HUES64 (cell line): Measurements from ENCODE around the gene TTC19.
"Not testable (repeated sequence)": the region's sequence is repeated elsewhere in the genome, so short reads cannot be mapped to it uniquely, and the experiment has no call there.

Experiments used
- H3K27ac ChIP-seq: 2 replicates; pipeline ENCODE4 v1.7.0; 2013; ENCODE audit warnings: low read depth, low read length, inconsistent platforms
- H3K27me3 ChIP-seq: 2 replicates; pipeline ENCODE4 v1.6.1; 2013; ENCODE audit warnings: mild to moderate bottlenecking, low read length; ENCODE audit not compliant: insufficient read depth
- H3K36me3 ChIP-seq: 2 replicates; pipeline ENCODE4 v1.6.1; 2013; ENCODE audit warnings: mild to moderate bottlenecking, low read length; ENCODE audit not compliant: insufficient read depth
- H3K4me1 ChIP-seq: 2 replicates; pipeline ENCODE4 v1.6.1; 2013; ENCODE audit warnings: mild to moderate bottlenecking, low read length, moderate library complexity; ENCODE audit not compliant: insufficient read depth
- H3K4me3 ChIP-seq: 2 replicates; pipeline ENCODE4 v1.5.1; 2013; ENCODE audit warnings: mild to moderate bottlenecking, low read length, moderate library complexity
- H3K9ac ChIP-seq: 2 replicates; pipeline ENCODE4 v1.6.1; 2013; ENCODE audit warnings: mild to moderate bottlenecking, low read depth, low read length
- H3K9me3 ChIP-seq: 2 replicates; pipeline ENCODE4 v1.6.1; 2013; ENCODE audit warnings: low read depth, low read length; ENCODE audit not compliant: insufficient read depth
- WGBS: fragments of 150-250, 120-280 bp; methylation state at CpG from one replicate; pipeline ENCODE4 v1.1.7; 2013; ENCODE audit warnings: missing lambda C conversion rate; 5-methylcytosine and 5-hydroxymethylcytosine counted together

TTC19 gene

DNA sequence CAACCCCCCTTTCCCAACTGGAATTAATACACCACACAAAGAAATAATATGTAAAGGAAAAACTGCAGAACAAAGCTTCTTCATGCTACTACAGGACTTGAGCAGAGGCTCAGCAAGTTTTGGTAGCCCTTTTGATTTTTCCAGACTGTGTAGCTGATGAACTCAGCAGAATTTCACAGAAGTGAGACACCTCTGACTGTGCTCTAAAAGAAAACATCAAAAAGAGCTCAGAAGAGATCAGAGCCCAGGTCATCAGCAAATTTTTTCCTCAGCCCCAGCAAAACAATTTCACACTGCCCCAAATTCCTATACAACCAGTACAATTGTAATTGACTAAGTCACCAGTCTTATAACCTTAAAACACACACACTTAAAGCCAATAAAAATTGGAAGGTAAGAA is 38.0 kb downstream of the TTC19 start:
- H3K4me1 ChIP-seq, result no peaks in the 10 kb centered on the region; the same call in none of the 2 replicates
- H3K27me3 ChIP-seq, result no peaks in the 10 kb centered on the region
- no peak overlapping the region for H3K9ac ChIP-seq
- no peaks in the 10 kb centered on the region for H3K9me3 ChIP-seq
- 0 out of 2 replicates have a peak overlapping the region, but pooled peaks have one; percentile 18 for H3K27ac ChIP-seq
- H3K36me3 ChIP-seq, result peaks cover 91% of the 10 kb centered on the region
- H3K4me3 ChIP-seq, result no peak overlapping the region

DNA sequence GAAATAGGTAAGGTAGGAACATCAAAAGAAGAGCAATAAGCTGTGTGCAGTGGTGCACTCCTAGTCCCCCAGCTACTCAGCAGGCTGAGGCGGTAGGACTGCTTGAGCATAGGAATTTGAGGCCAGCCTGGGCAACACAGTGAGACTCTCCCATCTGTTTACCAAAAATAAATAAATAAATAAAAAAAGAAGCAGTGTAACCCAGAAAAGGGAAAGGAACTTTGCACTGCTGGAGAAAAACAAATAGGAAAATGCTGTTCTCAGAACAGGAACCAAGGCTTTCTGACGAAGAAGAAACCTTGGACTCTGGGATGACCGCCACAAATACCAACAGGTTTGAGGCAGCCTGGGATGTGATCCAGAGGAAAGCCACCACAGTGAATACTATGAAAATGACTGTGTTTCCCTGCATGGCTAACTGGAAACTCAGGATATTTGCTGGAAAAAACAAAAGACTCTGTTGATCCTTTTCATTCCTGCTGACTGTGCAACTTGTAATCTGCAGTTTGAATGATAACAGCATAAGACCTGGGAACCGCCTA is 41.2 kb downstream of the TTC19 start:
- peaks cover 83% of the 10 kb centered on the region for H3K36me3 ChIP-seq
- H3K27me3 ChIP-seq, result no peaks in the 10 kb centered on the region
- H3K9ac ChIP-seq, result no peak overlapping the region
- 94% methylated on average over 4 of the region's 4 CpGs for WGBS
- H3K4me3 ChIP-seq, result no peak overlapping the region
- no peaks in the 10 kb centered on the region for H3K9me3 ChIP-seq
- no peak overlapping the region for H3K27ac ChIP-seq
- peaks cover 12% of the 10 kb centered on the region for H3K4me1 ChIP-seq

DNA sequence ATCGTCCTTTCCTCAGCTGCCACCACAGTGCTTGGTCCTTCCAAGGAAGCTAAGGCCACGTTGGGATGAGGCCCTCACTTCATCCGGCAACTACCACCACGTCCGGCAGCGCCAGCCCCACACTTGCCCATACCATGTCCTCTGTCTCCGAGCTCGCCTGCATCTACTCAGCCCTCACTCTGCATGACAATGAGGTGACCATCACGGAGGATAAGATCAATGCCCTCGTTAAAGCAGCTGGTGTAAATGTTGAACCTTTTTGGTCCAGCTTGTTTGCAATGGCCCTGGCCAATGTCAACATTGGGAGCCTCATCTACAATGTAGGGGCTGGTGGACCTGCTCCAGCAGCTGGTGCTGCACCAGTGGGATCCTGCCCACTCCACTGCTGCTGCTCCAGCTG is 44.9 kb downstream of the TTC19 start:
- 76% methylated on average over 10 of the region's 10 CpGs for WGBS
- Histone ChIP-seq H3K36me3 (peaks cover 83% of the 10 kb centered on the region), H3K4me1 (peaks cover 12% of the 10 kb centered on the region), H3K27me3 (no peaks in the 10 kb centered on the region), H3K9ac (no peak overlapping the region), H3K9me3 (no peaks in the 10 kb centered on the region), H3K27ac (no peak overlapping the region), H3K4me3 (no peak overlapping the region)

DNA sequence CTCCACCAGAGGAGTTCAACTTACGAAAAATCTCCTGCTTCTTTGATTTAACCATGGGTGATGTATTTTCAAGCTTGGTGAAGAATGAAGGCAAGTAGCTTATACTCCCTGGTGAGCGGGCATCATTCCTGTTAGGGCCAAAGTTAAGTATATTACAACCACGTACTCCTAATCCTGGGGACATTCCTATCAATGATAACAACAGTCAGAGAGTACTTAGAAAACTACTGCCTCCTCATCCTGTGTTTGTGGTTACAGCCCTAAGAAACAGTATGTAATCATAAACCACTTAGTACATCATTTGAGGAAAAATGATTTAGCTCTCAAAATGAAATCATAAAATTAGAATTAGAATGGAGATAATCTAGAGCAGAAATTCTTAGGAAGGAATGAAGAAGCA is 47.3 kb downstream of the TTC19 start:
- H3K9ac ChIP-seq, result no peak overlapping the region
- no peak overlapping the region for H3K4me3 ChIP-seq
- H3K4me1 ChIP-seq, result peaks cover 12% of the 10 kb centered on the region
- H3K9me3 ChIP-seq, result no peaks in the 10 kb centered on the region
- H3K36me3 ChIP-seq, result peaks cover 70% of the 10 kb centered on the region
- 100% methylated on average over 2 of the region's 3 CpGs for WGBS
- H3K27ac ChIP-seq, result no peak overlapping the region
- no peaks in the 10 kb centered on the region for H3K27me3 ChIP-seq

DNA sequence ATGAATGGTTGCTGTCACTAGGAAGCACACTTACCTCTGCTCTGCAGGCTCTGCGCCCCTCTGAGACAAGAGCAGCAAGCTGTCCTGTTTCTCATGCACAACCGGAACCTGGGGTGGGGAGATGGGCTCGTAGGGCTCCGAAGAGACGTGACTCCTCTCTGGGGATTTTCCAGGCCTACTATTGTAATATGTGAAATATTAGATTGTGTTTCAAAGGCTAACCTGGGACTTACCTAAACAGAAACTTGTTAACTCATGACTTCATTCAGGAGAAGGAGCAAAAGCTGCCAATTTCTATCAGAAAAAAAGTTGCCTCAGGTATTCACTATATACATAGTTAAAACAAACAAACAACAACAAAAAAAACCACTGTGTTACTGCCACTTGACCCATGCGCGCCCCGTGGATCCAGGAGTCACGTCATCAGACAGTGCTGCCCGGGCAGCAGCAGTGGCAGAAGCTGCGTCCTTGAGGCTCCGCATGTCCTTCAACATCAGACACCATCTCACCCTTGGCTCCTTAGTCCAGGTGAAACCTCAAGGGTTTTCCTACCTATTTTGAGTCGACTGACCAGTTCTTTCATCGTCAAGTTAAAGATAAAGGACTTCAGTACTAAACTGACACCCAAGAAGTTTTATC is 49.3 kb downstream of the TTC19 start:
- 92% methylated on average over 14 of the region's 14 CpGs for WGBS
- H3K27ac ChIP-seq, result no peak overlapping the region
- no peaks in the 10 kb centered on the region for H3K9me3 ChIP-seq
- no peaks in the 10 kb centered on the region for H3K27me3 ChIP-seq
- peaks cover 55% of the 10 kb centered on the region for H3K36me3 ChIP-seq
- H3K9ac ChIP-seq, result no peak overlapping the region
- peaks cover 12% of the 10 kb centered on the region for H3K4me1 ChIP-seq
- H3K4me3 ChIP-seq, result no peak overlapping the region

DNA sequence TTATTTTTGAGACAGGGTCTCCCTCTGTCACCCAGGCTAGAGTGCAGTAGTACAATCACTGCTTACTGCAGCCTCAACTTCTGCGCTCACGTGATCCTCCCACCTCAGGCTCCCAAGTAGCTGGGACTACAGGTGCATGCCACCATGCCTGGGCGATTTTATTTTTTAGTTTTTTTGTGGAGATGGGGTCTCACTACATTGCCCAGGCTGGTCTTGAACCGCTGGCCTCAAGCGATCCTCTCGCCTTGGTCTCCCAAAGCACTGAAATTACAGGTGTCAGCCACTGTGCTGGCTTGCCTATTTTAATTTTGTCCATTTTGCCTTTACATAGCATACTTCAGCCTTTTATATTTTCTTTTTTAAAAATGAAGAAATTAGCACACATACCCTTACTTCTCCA is 51.2 kb downstream of the TTC19 start:
- WGBS, result 95% methylated on average over 6 of the region's 6 CpGs
- Histone ChIP-seq H3K27ac (no peak overlapping the region), H3K4me3 (no peak overlapping the region), H3K9me3 (no peaks in the 10 kb centered on the region), H3K4me1 (no peaks in the 10 kb centered on the region), H3K36me3 (peaks cover 58% of the 10 kb centered on the region), H3K27me3 (no peaks in the 10 kb centered on the region), H3K9ac (no peak overlapping the region)

DNA sequence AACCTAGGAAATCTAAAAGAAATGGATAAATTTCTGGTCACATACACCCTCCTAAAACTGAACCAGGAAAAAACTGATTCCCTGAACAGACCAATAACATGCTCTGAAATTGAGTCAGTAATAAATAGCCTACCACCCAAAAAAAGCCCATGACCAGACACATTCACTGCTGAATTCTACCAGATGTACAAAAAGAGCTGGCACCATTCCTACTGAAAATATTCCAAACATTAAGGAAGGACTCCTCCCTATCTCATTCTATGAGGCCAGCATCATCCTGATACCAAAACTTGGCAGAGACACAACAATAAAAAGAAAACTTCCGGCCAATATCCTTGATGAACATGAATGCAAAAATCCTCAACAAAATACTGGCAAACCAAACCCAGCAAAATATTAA is 52.9 kb downstream of the TTC19 start:
- Histone ChIP-seq H3K27me3 (no peaks in the 10 kb centered on the region), H3K4me1 (no peaks in the 10 kb centered on the region), H3K9me3 (no peaks in the 10 kb centered on the region), H3K4me3 (no peak overlapping the region), H3K9ac (no peak overlapping the region), H3K36me3 (peaks cover 58% of the 10 kb centered on the region), H3K27ac (no peak overlapping the region)
- 88% methylated on average over 1 of the region's 1 CpG for WGBS

DNA sequence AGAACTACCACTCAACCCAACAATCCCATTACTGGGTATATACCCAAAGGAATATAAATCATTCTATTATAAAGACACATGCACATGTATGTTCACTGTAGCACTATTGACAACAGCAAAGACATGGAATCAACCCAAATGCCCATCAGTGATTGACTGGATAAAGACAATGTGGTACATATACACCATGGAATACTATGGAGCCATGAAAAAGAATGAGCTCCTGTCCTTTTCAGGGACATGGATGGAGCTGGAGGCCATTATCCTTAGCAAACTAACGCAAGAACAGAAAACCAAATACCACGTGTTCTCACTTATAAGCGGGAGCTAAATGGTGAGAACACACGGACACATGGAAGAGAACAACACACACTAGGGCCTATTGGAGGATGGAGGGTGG is 55.5 kb downstream of the TTC19 start:
- H3K9ac ChIP-seq, H3K27me3 ChIP-seq, H3K4me1 ChIP-seq, H3K27ac ChIP-seq, H3K4me3 ChIP-seq, H3K9me3 ChIP-seq: not testable (repeated sequence)
- peaks cover 62% of the 10 kb centered on the region for H3K36me3 ChIP-seq
- 94% methylated on average over 4 of the region's 4 CpGs for WGBS

DNA sequence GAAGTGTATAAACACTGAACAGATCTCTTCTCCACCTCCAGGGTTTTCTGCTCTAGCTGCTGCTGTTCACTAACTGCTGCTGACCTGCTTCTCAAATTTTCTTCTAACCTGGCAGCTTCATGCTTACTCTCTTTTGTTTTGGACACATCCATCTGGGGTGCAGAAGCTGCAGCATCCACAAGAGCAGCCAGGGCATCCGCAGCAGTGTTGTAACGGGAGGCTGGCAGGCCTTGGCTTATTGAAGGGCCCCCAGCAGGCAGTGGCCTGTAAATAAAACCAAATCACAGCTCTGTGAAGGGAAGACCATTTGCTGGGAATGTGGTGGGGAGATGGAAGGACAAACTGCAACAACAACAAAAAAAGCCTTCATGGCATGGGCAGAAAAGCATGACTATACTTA is 62.0 kb downstream of the TTC19 start:
- no peaks in the 10 kb centered on the region for H3K27me3 ChIP-seq
- H3K9me3 ChIP-seq, result no peaks in the 10 kb centered on the region
- no peak overlapping the region for H3K4me3 ChIP-seq
- no peak overlapping the region for H3K9ac ChIP-seq
- peaks cover 96% of the 10 kb centered on the region for H3K36me3 ChIP-seq
- WGBS, result 96% methylated on average over 2 of the region's 2 CpGs
- no peak overlapping the region for H3K27ac ChIP-seq
- H3K4me1 ChIP-seq, result no peaks in the 10 kb centered on the region

DNA sequence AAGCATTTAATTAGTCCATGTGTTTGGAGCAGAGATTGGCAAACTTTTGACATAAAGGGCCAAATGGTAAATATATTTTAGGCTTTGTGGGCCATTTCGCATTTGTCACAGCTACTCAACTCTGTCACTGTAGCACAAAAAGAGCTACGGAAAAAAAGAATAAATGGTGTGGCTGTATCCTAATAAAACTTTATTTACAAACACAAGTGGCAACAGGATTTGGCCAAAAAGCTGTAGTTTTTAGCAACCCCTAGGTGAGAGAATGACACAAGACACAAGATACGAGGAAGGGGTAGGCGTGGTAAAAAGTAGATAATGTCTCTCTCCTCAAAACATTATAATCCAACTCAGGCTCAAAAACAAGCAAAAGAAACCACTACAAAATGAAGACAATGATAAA is 66.5 kb downstream of the TTC19 start:
- Histone ChIP-seq H3K9me3 (no peaks in the 10 kb centered on the region), H3K9ac (no peak overlapping the region), H3K4me3 (no peak overlapping the region), H3K36me3 (peaks cover 100% of the 10 kb centered on the region), H3K27ac (no peak overlapping the region), H3K4me1 (no peaks in the 10 kb centered on the region), H3K27me3 (no peaks in the 10 kb centered on the region)
- WGBS, result 100% methylated on average over 3 of the region's 4 CpGs

DNA sequence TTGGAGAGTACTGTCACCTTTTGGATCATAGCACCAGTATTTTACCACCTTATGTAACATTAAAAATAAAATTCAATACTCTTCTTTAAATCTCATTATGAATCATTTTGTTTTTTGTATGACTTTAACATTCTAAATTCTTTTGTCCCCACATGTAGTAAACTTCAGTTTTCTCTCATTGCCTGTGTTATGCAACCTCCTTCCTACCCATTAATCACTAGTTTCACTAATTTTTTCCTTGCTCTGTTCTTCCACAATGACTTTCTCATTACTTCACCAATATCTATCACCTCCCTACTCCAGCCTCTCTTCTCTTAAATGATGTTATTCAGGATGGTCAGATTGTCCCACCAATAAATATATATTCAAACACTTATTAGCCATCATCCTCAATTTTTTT is 68.7 kb downstream of the TTC19 start:
- no peaks in the 10 kb centered on the region for H3K4me1 ChIP-seq
- H3K9me3 ChIP-seq, result no peaks in the 10 kb centered on the region
- H3K27ac ChIP-seq, result no peak overlapping the region
- no peaks in the 10 kb centered on the region for H3K27me3 ChIP-seq
- no peak overlapping the region for H3K4me3 ChIP-seq
- peaks cover 100% of the 10 kb centered on the region for H3K36me3 ChIP-seq
- no peak overlapping the region for H3K9ac ChIP-seq

DNA sequence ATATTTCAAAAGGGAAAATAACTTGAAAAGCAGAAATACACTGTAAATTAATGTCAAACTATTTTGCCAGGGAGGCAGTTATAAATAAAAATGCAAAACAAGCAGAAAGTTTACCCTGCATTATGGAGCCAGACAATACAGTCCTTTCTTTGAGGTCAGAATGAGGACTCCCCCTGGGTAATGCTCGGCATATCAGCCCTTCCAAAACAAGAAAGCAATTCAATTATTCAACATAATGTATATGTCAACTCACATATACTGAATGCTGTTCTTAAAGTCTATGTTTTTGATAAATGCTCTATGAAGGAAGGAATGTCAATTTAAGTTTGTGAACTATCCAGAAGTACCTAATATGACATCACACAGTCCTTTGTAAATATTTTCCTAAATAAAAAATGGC is 72.4 kb downstream of the TTC19 start:
- WGBS, result 94% methylated on average over 1 of the region's 1 CpG
- Histone ChIP-seq H3K27ac (no peak overlapping the region), H3K27me3 (no peaks in the 10 kb centered on the region), H3K4me3 (no peak overlapping the region), H3K4me1 (no peaks in the 10 kb centered on the region), H3K9ac (no peak overlapping the region), H3K9me3 (no peaks in the 10 kb centered on the region), H3K36me3 (peaks cover 98% of the 10 kb centered on the region)
